OCI-LY1 (cell line): Measurements from ENCODE around the gene CD320.

Experiments
- EZH2 ChIP-seq: fragments of 200-600 bp; sonication (generic), shearing (Covaris generic); IDR thresholded peaks from 2 replicates; pipeline ENCODE4 v1.8.0; 2017; ENCODE audit warnings: borderline replicate concordance, mixed run types, mild to moderate bottlenecking, antibody characterized with exemption, low read length, moderate library complexity, mixed read lengths
- TF ChIP-seq, protein P1 (sequence below): fragments of 200-600 bp; sonication (generic), shearing (Covaris generic); IDR thresholded peaks from 2 replicates; pipeline ENCODE4 v1.5.1; 2017; ENCODE audit warnings: mild to moderate bottlenecking, antibody characterized with exemption, low read length, moderate library complexity, mixed read lengths

DNA sequence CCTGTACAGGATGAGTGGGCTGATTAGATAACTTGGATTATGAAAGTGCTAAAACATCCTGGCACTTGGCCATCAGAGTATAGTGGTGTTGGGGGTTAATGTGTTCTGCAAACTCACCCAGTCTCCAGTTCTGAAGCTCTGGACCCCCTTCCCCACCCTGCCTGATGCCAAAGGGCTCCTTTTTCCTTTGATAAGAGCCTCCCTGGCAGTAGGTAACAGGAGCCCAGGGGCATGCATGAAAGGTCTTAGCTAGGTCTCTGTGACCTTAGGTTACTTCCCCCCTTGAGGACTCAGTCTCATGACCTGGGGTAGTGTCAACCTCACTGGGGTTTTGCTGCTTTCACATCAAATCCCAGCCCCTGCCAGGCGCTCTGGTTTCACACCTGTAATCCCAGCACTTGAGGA, 15.6 kb upstream of the CD320 start:
- TF ChIP-seq, protein P1, sequence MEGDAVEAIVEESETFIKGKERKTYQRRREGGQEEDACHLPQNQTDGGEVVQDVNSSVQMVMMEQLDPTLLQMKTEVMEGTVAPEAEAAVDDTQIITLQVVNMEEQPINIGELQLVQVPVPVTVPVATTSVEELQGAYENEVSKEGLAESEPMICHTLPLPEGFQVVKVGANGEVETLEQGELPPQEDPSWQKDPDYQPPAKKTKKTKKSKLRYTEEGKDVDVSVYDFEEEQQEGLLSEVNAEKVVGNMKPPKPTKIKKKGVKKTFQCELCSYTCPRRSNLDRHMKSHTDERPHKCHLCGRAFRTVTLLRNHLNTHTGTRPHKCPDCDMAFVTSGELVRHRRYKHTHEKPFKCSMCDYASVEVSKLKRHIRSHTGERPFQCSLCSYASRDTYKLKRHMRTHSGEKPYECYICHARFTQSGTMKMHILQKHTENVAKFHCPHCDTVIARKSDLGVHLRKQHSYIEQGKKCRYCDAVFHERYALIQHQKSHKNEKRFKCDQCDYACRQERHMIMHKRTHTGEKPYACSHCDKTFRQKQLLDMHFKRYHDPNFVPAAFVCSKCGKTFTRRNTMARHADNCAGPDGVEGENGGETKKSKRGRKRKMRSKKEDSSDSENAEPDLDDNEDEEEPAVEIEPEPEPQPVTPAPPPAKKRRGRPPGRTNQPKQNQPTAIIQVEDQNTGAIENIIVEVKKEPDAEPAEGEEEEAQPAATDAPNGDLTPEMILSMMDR = no peak
- TF ChIP-seq EZH2 = no peak
